ENCODE results near the gene RAB6A.

Gene RAB6A

GRCh38 chr11:73760679-73761402, at the start of gene RAB6A:
Gene RAB6A, minus strand, starts transcription at chr11:73761074. Its CDS starts 439 bp downstream, at chr11:73760635.
- Histone ChIP-seq H3K9me3 (ENCODE audit: control insufficient read depth, low read depth, low read length) (no peaks in the 10 kb centered on the region), H3K27ac (ENCODE audit: low read length) (peak within 1 kb of the TSS; percentile 39), H3K9ac (ENCODE audit: low read length) (peak within 1 kb of the TSS; percentile 77), H3K36me3 (ENCODE audit: control insufficient read depth, low read depth, low read length) (no peaks in the 10 kb centered on the region), H3K4me1 (ENCODE audit: control insufficient read depth, low read depth, low read length) (peaks cover 20% of the 10 kb centered on the region), H3K4me3 (ENCODE audit: low read length) (peak within 1 kb of the TSS; percentile 93), H3K27me3 (ENCODE audit: control insufficient read depth, insufficient read depth, low read length) (no peaks in the 10 kb centered on the region)

- no peak overlapping the region for H3K4me3 ChIP-seq (ENCODE audit: low read length)
- H3K9me3 ChIP-seq (ENCODE audit: control insufficient read depth, low read depth, low read length), result no peaks in the 10 kb centered on the region
- no peak overlapping the region for H3K9ac ChIP-seq (ENCODE audit: low read length)
- H3K27ac ChIP-seq (ENCODE audit: low read length), result no peak overlapping the region
- H3K4me1 ChIP-seq (ENCODE audit: control insufficient read depth, low read depth, low read length), result no peaks in the 10 kb centered on the region
- no peaks in the 10 kb centered on the region for H3K27me3 ChIP-seq (ENCODE audit: control insufficient read depth, insufficient read depth, low read length)
- no peaks in the 10 kb centered on the region for H3K36me3 ChIP-seq (ENCODE audit: control insufficient read depth, low read depth, low read length)
Measured at GRCh38 chr11:73810637-73811036, 49.8 kb upstream of the RAB6A start.

- no peak overlapping the region for H3K4me3 ChIP-seq (ENCODE audit: low read length)
- no peak overlapping the region for H3K9ac ChIP-seq (ENCODE audit: low read length)
- H3K36me3 ChIP-seq (ENCODE audit: control insufficient read depth, low read depth, low read length), result no peaks in the 10 kb centered on the region
- H3K9me3 ChIP-seq (ENCODE audit: control insufficient read depth, low read depth, low read length), result no peaks in the 10 kb centered on the region
- H3K27ac ChIP-seq (ENCODE audit: low read length), result no peak overlapping the region
- H3K4me1 ChIP-seq (ENCODE audit: control insufficient read depth, low read depth, low read length), result no peaks in the 10 kb centered on the region
- no peaks in the 10 kb centered on the region for H3K27me3 ChIP-seq (ENCODE audit: control insufficient read depth, insufficient read depth, low read length)
Measured at GRCh38 chr11:73808052-73808451, 47.2 kb upstream of the RAB6A start.

- Histone ChIP-seq H3K4me3 (ENCODE audit: low read length) (no peak overlapping the region), H3K9ac (ENCODE audit: low read length) (no peak overlapping the region), H3K27ac (ENCODE audit: low read length) (no peak overlapping the region), H3K4me1 (ENCODE audit: control insufficient read depth, low read depth, low read length) (no peaks in the 10 kb centered on the region), H3K9me3 (ENCODE audit: control insufficient read depth, low read depth, low read length) (no peaks in the 10 kb centered on the region), H3K27me3 (ENCODE audit: control insufficient read depth, insufficient read depth, low read length) (no peaks in the 10 kb centered on the region), H3K36me3 (ENCODE audit: control insufficient read depth, low read depth, low read length) (no peaks in the 10 kb centered on the region)
Measured at GRCh38 chr11:73804712-73805111, 43.8 kb upstream of the RAB6A start.

- Histone ChIP-seq H3K27ac (ENCODE audit: low read length) (no peak overlapping the region), H3K4me3 (ENCODE audit: low read length) (no peak overlapping the region), H3K9me3 (ENCODE audit: control insufficient read depth, low read depth, low read length) (no peaks in the 10 kb centered on the region), H3K36me3 (ENCODE audit: control insufficient read depth, low read depth, low read length) (no peaks in the 10 kb centered on the region), H3K27me3 (ENCODE audit: control insufficient read depth, insufficient read depth, low read length) (no peaks in the 10 kb centered on the region), H3K4me1 (ENCODE audit: control insufficient read depth, low read depth, low read length) (no peaks in the 10 kb centered on the region), H3K9ac (ENCODE audit: low read length) (no peak overlapping the region)
Measured at GRCh38 chr11:73801136-73801535, 40.3 kb upstream of the RAB6A start.

- Histone ChIP-seq H3K27me3 (ENCODE audit: control insufficient read depth, insufficient read depth, low read length) (no peaks in the 10 kb centered on the region), H3K9me3 (ENCODE audit: control insufficient read depth, low read depth, low read length) (no peaks in the 10 kb centered on the region), H3K4me1 (ENCODE audit: control insufficient read depth, low read depth, low read length) (no peaks in the 10 kb centered on the region), H3K9ac (ENCODE audit: low read length) (no peak overlapping the region), H3K4me3 (ENCODE audit: low read length) (no peak overlapping the region), H3K36me3 (ENCODE audit: control insufficient read depth, low read depth, low read length) (no peaks in the 10 kb centered on the region), H3K27ac (ENCODE audit: low read length) (no peak overlapping the region)
Measured at GRCh38 chr11:73800276-73800806, 39.5 kb upstream of the RAB6A start.

- Histone ChIP-seq H3K9ac (ENCODE audit: low read length) (no peak overlapping the region), H3K27ac (ENCODE audit: low read length) (no peak overlapping the region), H3K36me3 (ENCODE audit: control insufficient read depth, low read depth, low read length) (no peaks in the 10 kb centered on the region), H3K9me3 (ENCODE audit: control insufficient read depth, low read depth, low read length) (no peaks in the 10 kb centered on the region), H3K4me3 (ENCODE audit: low read length) (no peak overlapping the region), H3K27me3 (ENCODE audit: control insufficient read depth, insufficient read depth, low read length) (no peaks in the 10 kb centered on the region), H3K4me1 (ENCODE audit: control insufficient read depth, low read depth, low read length) (no peaks in the 10 kb centered on the region)
Measured at GRCh38 chr11:73797457-73797856, 36.6 kb upstream of the RAB6A start.

GRCh38 chr11:73795925-73796632, 35.2 kb upstream of the RAB6A start:
- Histone ChIP-seq H3K4me3 (ENCODE audit: low read length) (no peak overlapping the region), H3K36me3 (ENCODE audit: control insufficient read depth, low read depth, low read length) (peaks cover 3% of the 10 kb centered on the region), H3K9ac (ENCODE audit: low read length) (no peak overlapping the region), H3K27me3 (ENCODE audit: control insufficient read depth, insufficient read depth, low read length) (no peaks in the 10 kb centered on the region), H3K27ac (ENCODE audit: low read length) (no peak overlapping the region), H3K9me3 (ENCODE audit: control insufficient read depth, low read depth, low read length) (no peaks in the 10 kb centered on the region), H3K4me1 (ENCODE audit: control insufficient read depth, low read depth, low read length) (no peaks in the 10 kb centered on the region)

GRCh38 chr11:73792584-73792983, 31.7 kb upstream of the RAB6A start:
- no peak overlapping the region for H3K27ac ChIP-seq (ENCODE audit: low read length)

GRCh38 chr11:73789279-73789670, 28.4 kb upstream of the RAB6A start:
- Histone ChIP-seq H3K27ac (ENCODE audit: low read length) (no peak overlapping the region), H3K27me3 (ENCODE audit: control insufficient read depth, insufficient read depth, low read length) (no peaks in the 10 kb centered on the region), H3K4me3 (ENCODE audit: low read length) (no peak overlapping the region), H3K36me3 (ENCODE audit: control insufficient read depth, low read depth, low read length) (peaks cover 3% of the 10 kb centered on the region), H3K9ac (ENCODE audit: low read length) (no peak overlapping the region), H3K9me3 (ENCODE audit: control insufficient read depth, low read depth, low read length) (no peaks in the 10 kb centered on the region), H3K4me1 (ENCODE audit: control insufficient read depth, low read depth, low read length) (peaks cover 3% of the 10 kb centered on the region)

More at GRCh38 chr11:73792584-73792983, 31.7 kb upstream of the RAB6A start:
- H3K27me3 ChIP-seq (ENCODE audit: control insufficient read depth, insufficient read depth, low read length), result no peaks in the 10 kb centered on the region
- H3K36me3 ChIP-seq (ENCODE audit: control insufficient read depth, low read depth, low read length), result peaks cover 3% of the 10 kb centered on the region
- peaks cover under 1% of the 10 kb centered on the region for H3K4me1 ChIP-seq (ENCODE audit: control insufficient read depth, low read depth, low read length)
- no peaks in the 10 kb centered on the region for H3K9me3 ChIP-seq (ENCODE audit: control insufficient read depth, low read depth, low read length)
- H3K9ac ChIP-seq (ENCODE audit: low read length), result no peak overlapping the region
- H3K4me3 ChIP-seq (ENCODE audit: low read length), result no peak overlapping the region

GRCh38 chr11:73787643-73788558, 27.0 kb upstream of the RAB6A start, which contains the start of gene MRPL48:
Gene MRPL48, plus strand, starts transcription at chr11:73787874. Its CDS starts 98 bp downstream, at chr11:73787972.
- peaks cover 3% of the 10 kb centered on the region for H3K36me3 ChIP-seq (ENCODE audit: control insufficient read depth, low read depth, low read length)
- H3K27ac ChIP-seq (ENCODE audit: low read length), result peak within 1 kb of the TSS; percentile 95
- peak within 1 kb of the TSS; percentile 89 for H3K4me3 ChIP-seq (ENCODE audit: low read length)
- H3K4me1 ChIP-seq (ENCODE audit: control insufficient read depth, low read depth, low read length), result peaks cover 3% of the 10 kb centered on the region
- H3K9ac ChIP-seq (ENCODE audit: low read length), result peak within 1 kb of the TSS; percentile 92
- no peaks in the 10 kb centered on the region for H3K27me3 ChIP-seq (ENCODE audit: control insufficient read depth, insufficient read depth, low read length)
- no peaks in the 10 kb centered on the region for H3K9me3 ChIP-seq (ENCODE audit: control insufficient read depth, low read depth, low read length)
